ENCODE results near the gene HAGHL. TPM values are rescaled to one million over a fixed set of nuclear protein-coding genes. Genes with fewer than 3 reads are reported as not detected.

HAGHL gene
- total and polyA plus RNA-seq, 2 donors (not counting 3 experiments of a cell fraction or from before 2014, with no cell fraction given): 6.3 to 6.8 TPM

DNA sequence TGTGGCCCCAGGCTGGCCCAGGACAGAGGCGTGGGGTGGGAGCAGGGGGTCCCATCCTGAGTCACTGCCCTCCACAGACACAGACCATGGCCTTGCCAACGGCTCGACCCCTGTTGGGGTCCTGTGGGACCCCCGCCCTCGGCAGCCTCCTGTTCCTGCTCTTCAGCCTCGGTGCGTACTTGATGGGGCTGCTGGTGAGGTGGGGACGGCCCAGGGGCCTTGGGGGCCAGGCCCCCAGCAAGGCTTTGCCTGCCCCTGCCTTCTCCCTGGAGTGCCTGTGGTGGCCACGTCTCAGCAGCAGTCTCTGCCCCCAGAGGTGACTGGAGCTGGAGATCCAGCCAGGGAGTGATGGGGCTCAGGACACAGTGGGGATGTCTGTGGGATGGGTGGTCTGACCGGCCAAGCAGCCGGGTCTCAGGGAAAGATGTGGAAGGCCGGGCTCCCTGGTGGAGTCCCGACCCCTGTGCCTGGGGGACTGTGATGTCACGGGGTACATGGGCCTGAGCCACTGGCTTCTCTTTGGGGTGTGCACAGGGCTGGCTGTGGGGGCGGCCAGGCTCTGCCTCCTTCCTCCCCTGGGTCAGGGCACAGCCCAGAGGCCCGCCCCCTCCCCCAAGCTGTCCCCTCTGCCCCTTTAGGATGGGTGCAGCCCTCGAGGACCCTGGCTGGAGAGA is 35.8 kb downstream of the HAGHL start:
- DNase-seq (ENCODE audit: low read depth, low spot score): no peak
- ChIA-PET POLR2A (no interaction called here), CTCF (no interaction called here)
- Histone ChIP-seq H3K27ac (ENCODE audit: insufficient read depth, low read depth, low read length) (no peak overlapping the region), H3K4me2 (ENCODE audit: insufficient read depth, low read length) (no peak overlapping the region), H3K4me1 (ENCODE audit: control insufficient read depth, extremely low read depth, insufficient read depth, low read length) (no peaks in the 10 kb centered on the region), H4K20me1 (replicated peaks; ENCODE audit: control insufficient read depth, extremely low read depth, insufficient read depth, low read length) (no peaks in the 10 kb centered on the region), H3K9me1 (replicated peaks; ENCODE audit: control insufficient read depth, extremely low read depth, insufficient read depth, low read length) (no peaks in the 10 kb centered on the region), H3K27me3 (ENCODE audit: control insufficient read depth in 2 of 2, insufficient read depth in 2 of 2, low read length in 2 of 2) (no peaks in the 10 kb centered on the region), H3K4me3 (replicated peaks in 1 of 3; ENCODE audit: insufficient read depth in 1 of 3, low read depth in 1 of 3, low read length in 3 of 3) (no peak overlapping the region), H3K9ac (replicated peaks; ENCODE audit: extremely low read depth, insufficient read depth, low read length) (no peak overlapping the region), H3K79me2 (ENCODE audit: control insufficient read depth, insufficient read depth, low read length) (no peaks in the 10 kb centered on the region), H3K36me3 (ENCODE audit: control insufficient read depth in 2 of 2, extremely low read depth in 1 of 2, insufficient read depth in 2 of 2, low read length in 2 of 2) (no peaks in the 10 kb centered on the region), H3K9me3 (replicated peaks; ENCODE audit: control insufficient read depth, insufficient read depth, low read length) (no peaks in the 10 kb centered on the region), H2AFZ (ENCODE audit: low read depth, low read length) (no peak overlapping the region)
- intact Hi-C loops (cut with micrococcal nuclease): no loop called here
- dilution Hi-C loops (cut with MboI; ENCODE audit: extremely low pct_ligation_motif_present, low sequenced_read_pairs): no loop called here
- FAIRE-seq: no peak
- BruUV-seq (replicated peaks): no TSS peak
- TF ChIP-seq, protein P1, sequence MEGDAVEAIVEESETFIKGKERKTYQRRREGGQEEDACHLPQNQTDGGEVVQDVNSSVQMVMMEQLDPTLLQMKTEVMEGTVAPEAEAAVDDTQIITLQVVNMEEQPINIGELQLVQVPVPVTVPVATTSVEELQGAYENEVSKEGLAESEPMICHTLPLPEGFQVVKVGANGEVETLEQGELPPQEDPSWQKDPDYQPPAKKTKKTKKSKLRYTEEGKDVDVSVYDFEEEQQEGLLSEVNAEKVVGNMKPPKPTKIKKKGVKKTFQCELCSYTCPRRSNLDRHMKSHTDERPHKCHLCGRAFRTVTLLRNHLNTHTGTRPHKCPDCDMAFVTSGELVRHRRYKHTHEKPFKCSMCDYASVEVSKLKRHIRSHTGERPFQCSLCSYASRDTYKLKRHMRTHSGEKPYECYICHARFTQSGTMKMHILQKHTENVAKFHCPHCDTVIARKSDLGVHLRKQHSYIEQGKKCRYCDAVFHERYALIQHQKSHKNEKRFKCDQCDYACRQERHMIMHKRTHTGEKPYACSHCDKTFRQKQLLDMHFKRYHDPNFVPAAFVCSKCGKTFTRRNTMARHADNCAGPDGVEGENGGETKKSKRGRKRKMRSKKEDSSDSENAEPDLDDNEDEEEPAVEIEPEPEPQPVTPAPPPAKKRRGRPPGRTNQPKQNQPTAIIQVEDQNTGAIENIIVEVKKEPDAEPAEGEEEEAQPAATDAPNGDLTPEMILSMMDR (IDR thresholded peaks at IDR 0.05; ENCODE audit: extremely low read depth in 1 of 2, insufficient read depth in 1 of 2, low read depth in 1 of 2, low read length in 2 of 2): no peak
- no peak for TF ChIP-seq EZH2 (IDR thresholded peaks at IDR 0.05; ENCODE audit: borderline replicate concordance, low read depth, low read length, severe bottlenecking)
- TF ChIP-seq GATA2 (IDR thresholded peaks at IDR 0.05; ENCODE audit: insufficient read depth, insufficient read length, low read depth, low read length): no peak
- no peak for TF ChIP-seq FOS (IDR thresholded peaks at IDR 0.05; ENCODE audit: borderline replicate concordance, insufficient read depth, low read length)
- TF ChIP-seq, protein P2, sequence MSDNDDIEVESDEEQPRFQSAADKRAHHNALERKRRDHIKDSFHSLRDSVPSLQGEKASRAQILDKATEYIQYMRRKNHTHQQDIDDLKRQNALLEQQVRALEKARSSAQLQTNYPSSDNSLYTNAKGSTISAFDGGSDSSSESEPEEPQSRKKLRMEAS (IDR thresholded peaks at IDR 0.05; ENCODE audit: insufficient read depth, insufficient read length): no peak
- TF ChIP-seq POLR2AphosphoS5 (IDR thresholded peaks at IDR 0.05; ENCODE audit: insufficient read depth, low read depth, low read length): no peak
- TF ChIP-seq POLR2A (IDR thresholded peaks at IDR 0.05; ENCODE audit: low read depth, low read length): no peak
